ENCODE results near the gene GAGE13.
"Not testable (repeated sequence)": the region's sequence is repeated elsewhere in the genome, so short reads cannot be mapped to it uniquely, and the experiment has no call there.

GAGE13 gene

GRCh38 chrX:49331282-49331681, at the start of gene GAGE13:
GAGE13 (plus strand) TSS chrX:49331582; CDS start chrX:49332738, 1,156 bp downstream.
- not testable (repeated sequence) for DNase-seq

GRCh38 chrX:49282647-49283011, 48.8 kb upstream of the GAGE13 start:
- intact Hi-C loops (cut with DNase I): no loop called here
- DNase-seq: peak in 10 of 42 donors; percentile 16 to 55 (median 31)

More at GRCh38 chrX:49331282-49331681, at the start of gene GAGE13:
- intact Hi-C loops (cut with DNase I): not testable (repeated sequence)

GRCh38 chrX:49284212-49284611, 47.2 kb upstream of the GAGE13 start:
- no peak for DNase-seq
- intact Hi-C loops (cut with DNase I): no loop called here

- intact Hi-C loops (cut with DNase I): no loop called here
Observed at GRCh38 chrX:49286136-49286535, 45.2 kb upstream of the GAGE13 start.

GRCh38 chrX:49286581-49286980, 44.8 kb upstream of the GAGE13 start:
- intact Hi-C loops (cut with DNase I): no loop called here
- DNase-seq: peak in 1 of 42 donors; percentile 30

More at GRCh38 chrX:49286136-49286535, 45.2 kb upstream of the GAGE13 start:
- peak in 1 of 42 donors; percentile 20 for DNase-seq

- intact Hi-C loops (cut with DNase I): no loop called here
- no peak for DNase-seq
Observed at GRCh38 chrX:49287665-49288064, 43.7 kb upstream of the GAGE13 start.

- intact Hi-C loops (cut with DNase I): no loop called here
- DNase-seq: no peak
Observed at GRCh38 chrX:49290215-49290614, 41.2 kb upstream of the GAGE13 start.

- peak in 36 of 42 donors; percentile 16 to 79 (median 54) for DNase-seq
- intact Hi-C loops (cut with DNase I): no loop called here
Observed at GRCh38 chrX:49291615-49292337, 39.6 kb upstream of the GAGE13 start.

GRCh38 chrX:49292400-49293362, 38.7 kb upstream of the GAGE13 start:
- intact Hi-C loops (cut with DNase I): no loop called here
- no peak for DNase-seq

GRCh38 chrX:49299293-49299692, 32.1 kb upstream of the GAGE13 start:
- intact Hi-C loops (cut with DNase I); DNase-seq: not testable (repeated sequence)

GRCh38 chrX:49300703-49301102, 30.7 kb upstream of the GAGE13 start:
- DNase-seq: no peak
- intact Hi-C loops (cut with DNase I): no loop called here

- DNase-seq: no peak
- intact Hi-C loops (cut with DNase I): no loop called here
Observed at GRCh38 chrX:49303346-49303745, 28.0 kb upstream of the GAGE13 start, which contains the start of gene GAGE10. GAGE10 (plus strand) TSS chrX:49303646; CDS start chrX:49304860, 1,214 bp downstream.

- intact Hi-C loops (cut with DNase I); DNase-seq: not testable (repeated sequence)
Observed at GRCh38 chrX:49307775-49308174, 23.6 kb upstream of the GAGE13 start.

GRCh38 chrX:49308604-49309269, 22.6 kb upstream of the GAGE13 start:
- intact Hi-C loops (cut with DNase I): no loop called here
- DNase-seq: peak in 2 of 42 donors; percentile 10 to 44

GRCh38 chrX:49309401-49309981, 21.9 kb upstream of the GAGE13 start:
- DNase-seq: no peak

GRCh38 chrX:49310371-49310770, 21.0 kb upstream of the GAGE13 start:
- intact Hi-C loops (cut with DNase I): no loop called here
- DNase-seq: no peak

More at GRCh38 chrX:49309401-49309981, 21.9 kb upstream of the GAGE13 start:
- intact Hi-C loops (cut with DNase I): no loop called here

GRCh38 chrX:49312176-49312575, 19.2 kb upstream of the GAGE13 start:
- no peak for DNase-seq
- intact Hi-C loops (cut with DNase I): no loop called here

GRCh38 chrX:49316085-49316484, 15.3 kb upstream of the GAGE13 start:
- DNase-seq: no peak
- intact Hi-C loops (cut with DNase I): no loop called here

GRCh38 chrX:49321737-49322136, 9.6 kb upstream of the GAGE13 start, which contains the start of gene GAGE12J:
GAGE12J (plus strand) TSS chrX:49322037; CDS start chrX:49323194, 1,157 bp downstream.
- intact Hi-C loops (cut with DNase I); DNase-seq: not testable (repeated sequence)
